ENCODE results near the gene DNMT1.
"Not testable (repeated sequence)": the region's sequence is repeated elsewhere in the genome, so short reads cannot be mapped to it uniquely, and the experiment has no call there.

DNMT1 gene

DNA sequence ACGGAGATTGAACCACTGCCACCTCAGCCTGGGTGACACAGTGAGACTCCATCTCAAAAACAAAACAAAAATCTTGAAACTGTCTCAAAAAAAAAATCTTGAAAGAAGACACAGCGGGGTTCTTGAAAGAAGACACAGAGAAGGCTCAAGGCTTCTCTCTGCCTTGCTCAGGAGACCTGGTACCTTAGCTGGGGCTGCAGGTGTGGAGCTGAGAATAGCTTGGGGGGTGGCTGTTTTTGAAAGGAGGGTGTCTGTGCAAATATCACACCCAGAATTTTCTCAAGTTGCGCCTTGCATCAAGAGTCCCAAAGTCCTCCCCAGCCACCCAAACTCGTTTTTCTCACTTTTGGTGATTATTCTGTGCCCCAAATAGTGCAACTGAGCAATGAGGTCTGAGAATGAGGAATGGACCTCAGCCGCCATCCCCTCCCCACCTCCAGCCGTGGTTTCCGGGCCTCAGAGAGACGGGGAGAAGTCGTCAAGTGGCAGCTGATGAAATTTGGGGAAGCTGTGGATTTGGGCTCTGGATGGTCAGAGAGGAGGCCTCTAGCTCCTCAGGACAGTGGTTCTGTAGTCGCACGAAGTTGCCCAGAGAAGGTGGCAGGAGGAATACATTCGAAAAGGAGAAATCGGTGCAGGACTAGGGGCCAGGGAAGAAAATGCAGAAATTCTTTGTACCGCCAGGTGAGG is 27.6 kb upstream of the DNMT1 start:
- in situ Hi-C loops (cut with MboI; ENCODE audit: low sequenced_read_pairs): no loop called here

DNA sequence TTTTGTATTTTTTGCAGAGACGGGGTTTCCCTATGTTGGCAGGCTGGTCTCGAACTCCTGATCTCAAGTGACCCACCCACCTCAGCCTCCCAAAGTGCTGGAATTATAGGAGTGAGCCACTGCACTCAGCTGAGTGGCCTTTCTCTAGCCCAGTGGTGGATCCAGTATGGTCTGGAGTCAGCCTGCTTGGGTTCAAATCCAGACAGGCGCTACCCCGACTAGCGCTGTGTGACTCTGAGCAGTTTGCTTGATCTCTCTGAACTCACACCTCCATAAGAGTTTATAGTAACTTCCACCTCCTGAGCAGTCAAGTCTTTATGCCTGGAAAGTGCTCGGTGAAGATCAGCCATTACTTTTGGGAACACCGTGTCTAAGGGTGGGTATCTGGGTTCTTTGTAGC is 25.9 kb upstream of the DNMT1 start:
- in situ Hi-C loops (cut with MboI; ENCODE audit: low sequenced_read_pairs): no loop called here

DNA sequence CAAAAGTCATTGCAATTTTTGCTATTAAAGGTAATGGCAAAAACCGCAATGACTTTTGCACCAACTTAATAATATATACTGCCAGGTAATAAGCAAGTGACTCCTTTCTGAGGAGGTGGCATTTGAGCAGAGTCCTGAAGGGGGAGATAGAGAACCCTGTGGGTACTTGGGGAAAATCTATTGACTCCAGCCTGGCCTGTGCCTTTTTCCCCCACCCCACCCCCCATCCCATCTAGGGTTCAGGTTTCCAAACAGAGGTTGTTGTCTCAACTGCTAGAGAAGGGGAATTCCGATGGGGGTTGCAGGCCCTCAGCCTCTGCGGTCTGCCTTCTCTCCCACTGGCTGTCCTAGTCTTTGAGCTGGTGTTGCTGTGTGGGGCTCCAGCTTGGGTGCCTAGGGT is 24.9 kb upstream of the DNMT1 start:
- in situ Hi-C loops (cut with MboI; ENCODE audit: low sequenced_read_pairs): no loop called here

DNA sequence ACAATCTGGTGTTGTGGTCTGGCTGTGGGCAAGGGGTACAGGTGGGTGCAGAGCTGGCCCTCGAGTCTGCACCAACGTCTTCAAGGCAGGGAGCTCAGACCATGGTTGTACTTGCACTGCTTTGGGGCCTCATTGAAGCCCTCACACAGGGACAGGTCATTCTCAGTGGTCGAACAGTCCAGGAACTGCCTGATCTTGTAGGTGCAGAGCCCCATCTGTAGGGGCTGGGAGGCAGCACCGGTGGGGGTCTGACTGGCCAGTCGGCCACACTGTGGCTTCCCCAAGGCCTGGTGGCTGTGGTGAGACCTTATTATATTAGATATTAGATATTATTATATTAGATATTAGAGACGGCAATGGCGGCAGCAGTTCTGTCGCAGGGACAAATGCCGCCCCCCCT is 22.3 kb upstream of the DNMT1 start:
- in situ Hi-C loops (cut with MboI; ENCODE audit: low sequenced_read_pairs): no loop called here

DNA sequence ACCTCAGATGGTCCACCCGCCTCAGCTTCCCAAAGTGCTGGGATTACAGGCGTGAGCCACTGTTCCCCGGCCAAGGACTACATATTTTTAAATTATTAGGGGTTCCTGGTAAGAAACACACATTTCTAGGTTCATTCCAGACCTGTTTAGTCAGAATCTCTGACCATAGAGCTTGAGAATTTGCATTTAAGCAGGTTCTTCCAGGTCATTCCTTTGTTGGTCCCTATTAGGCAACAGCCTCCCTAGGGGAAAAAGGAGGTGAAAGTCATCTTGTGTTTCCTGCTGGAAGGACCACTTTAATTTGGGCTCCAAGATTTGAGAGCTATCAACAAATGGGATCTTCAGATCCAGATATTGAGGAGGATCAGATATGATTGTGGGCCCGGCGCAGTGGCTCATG is 20.0 kb upstream of the DNMT1 start:
- in situ Hi-C loops (cut with MboI; ENCODE audit: low sequenced_read_pairs): no loop called here

DNA sequence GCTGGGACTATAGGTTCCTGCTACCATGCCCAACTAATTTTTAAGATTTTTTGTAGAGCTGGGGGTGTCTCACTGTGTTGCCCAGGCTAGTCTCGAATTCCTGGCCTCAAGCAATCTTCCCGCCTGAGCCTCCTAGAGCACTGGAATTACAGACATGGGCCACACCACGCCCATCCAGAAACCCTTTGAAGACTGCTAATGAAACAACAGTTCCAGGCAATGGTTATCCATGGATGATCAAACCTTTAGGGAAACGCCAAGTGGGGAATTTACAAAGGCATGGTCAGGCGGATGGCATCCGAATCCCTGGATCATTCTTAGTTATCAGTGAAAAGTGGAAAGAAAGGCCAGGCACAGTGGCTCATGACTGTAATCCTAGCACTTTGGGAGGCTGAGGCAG is 16.9 kb upstream of the DNMT1 start:
- in situ Hi-C loops (cut with MboI; ENCODE audit: low sequenced_read_pairs): no loop called here

DNA sequence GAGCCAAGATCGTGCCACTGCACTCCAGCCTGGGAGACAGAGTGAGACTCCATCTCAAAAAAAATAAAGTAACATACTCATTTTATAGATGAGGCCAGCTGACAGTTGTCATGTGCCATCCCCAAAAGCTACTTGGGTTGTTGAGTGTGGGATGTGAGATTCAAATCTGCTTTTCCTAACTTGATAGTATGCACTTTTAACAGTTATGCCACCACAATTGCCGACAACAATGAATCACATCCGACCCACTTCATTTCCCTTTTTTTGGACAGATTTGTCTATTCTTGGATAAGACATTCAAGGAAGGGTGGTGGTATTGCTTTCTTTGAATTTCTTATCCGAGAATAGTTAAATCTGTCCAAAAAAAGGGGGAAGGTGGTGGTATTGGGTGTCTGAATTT is 16.3 kb upstream of the DNMT1 start:
- in situ Hi-C loops (cut with MboI; ENCODE audit: low sequenced_read_pairs): no loop called here

DNA sequence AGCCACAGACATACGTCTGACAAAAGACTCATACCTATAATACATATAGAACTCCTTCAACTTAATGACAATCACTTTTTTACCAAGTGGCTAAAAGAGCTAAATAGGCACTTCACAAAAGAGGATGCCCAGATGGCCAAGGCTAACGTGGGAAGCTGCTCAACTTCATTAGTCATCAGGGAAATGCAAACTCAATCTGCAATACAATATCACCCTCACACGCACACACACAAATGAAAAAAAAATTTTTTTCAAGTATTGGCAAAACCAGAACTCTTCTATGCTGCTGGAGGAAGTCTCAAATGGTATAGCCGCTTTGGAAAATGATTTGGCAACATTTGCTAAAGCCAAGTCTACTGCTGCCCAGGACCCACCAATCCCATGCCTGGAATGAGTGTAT is 14.6 kb upstream of the DNMT1 start:
- in situ Hi-C loops (cut with MboI; ENCODE audit: low sequenced_read_pairs): no loop called here

DNA sequence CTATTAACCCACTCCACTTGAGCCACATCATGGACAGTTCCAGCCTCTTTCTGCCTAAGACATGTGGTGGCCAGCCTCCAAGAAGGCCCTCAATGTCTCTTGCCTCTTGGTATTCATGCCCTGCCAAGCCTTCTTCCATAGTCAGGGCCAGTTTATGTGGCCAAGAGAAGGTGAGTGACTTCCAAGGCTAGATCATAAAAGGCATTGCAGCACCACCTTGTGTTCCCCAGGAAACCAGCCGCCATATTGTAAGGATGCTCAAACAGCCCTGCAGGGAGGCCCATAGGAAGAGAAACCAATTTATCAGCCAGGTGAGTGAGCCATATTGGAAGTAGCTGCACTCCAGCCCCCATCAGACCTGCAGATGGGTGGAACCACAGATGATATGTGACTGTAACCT is 12.3 kb upstream of the DNMT1 start:
- in situ Hi-C loops (cut with MboI; ENCODE audit: low sequenced_read_pairs): no loop called here

DNA sequence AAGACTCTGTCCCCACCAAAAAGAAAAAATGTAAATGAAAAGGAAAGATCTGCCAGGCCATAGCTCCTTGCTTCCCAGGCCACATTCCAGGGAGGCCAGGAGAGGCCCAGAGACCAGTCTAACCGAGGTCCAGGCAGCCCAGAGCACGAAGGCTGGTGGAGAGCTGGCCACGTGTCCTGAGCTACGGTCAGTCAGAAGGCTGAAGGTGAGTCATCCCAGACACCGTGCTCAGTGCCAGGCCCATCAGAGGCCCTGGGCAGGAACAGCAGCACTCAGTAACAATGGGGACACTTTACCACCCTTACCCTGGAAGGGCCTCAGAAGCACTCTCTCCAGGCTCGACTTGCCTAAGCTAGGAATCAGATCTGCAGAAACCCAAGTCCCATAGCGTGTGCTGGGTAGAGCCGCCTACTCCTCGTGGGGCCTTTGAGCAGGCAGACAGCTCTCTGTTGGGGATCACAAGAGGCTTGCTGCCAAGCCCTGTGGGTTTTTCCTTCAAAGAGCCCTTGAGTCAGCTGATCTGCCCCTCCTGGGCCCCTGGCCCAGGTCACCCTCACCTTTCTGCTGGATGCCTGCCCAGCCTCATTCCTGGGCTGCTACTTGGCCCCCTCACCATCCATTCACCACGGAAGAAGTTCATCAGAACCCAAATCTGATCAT is 11.6 kb upstream of the DNMT1 start:
- in situ Hi-C loops (cut with MboI; ENCODE audit: low sequenced_read_pairs): no loop called here

DNA sequence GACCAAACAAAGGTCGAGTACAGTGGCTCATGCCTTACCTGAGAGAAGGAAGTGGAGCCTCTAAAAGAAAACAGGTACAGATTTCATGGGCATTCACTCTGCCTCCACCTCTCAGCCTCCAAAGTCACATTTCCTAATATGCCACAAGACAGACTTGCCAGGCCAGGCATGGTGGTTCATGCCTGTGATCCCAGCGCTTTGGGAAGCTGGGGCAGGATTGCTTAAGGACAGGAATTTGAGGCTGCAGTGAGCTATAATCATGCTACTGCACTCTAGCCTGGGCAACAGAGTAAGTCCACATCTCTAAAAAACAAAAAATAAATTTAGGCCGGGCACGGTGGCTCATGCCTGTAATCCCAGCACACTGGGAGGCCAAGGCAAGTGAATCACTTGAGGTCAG is 10.9 kb upstream of the DNMT1 start:
- in situ Hi-C loops (cut with MboI; ENCODE audit: low sequenced_read_pairs): no loop called here

DNA sequence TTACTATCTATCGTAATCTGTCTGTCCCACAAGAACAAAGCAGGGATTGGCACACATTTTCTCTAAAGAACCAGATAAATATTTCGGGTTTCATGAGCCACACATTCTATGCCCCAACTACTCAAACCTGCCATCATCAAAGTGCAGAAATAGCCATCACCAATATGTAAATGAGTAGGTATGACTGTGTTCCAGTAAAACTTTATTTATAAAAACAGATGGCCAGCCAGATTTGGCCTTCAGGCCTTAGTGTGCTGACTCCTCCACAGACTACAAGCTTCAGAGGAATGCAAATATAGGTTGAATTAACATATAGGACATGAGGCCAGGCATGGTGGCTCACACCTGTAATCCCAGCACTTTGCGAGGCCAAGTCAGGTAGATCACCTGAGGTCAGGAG is 8.9 kb upstream of the DNMT1 start:
- in situ Hi-C loops (cut with MboI; ENCODE audit: low sequenced_read_pairs): no loop called here

DNA sequence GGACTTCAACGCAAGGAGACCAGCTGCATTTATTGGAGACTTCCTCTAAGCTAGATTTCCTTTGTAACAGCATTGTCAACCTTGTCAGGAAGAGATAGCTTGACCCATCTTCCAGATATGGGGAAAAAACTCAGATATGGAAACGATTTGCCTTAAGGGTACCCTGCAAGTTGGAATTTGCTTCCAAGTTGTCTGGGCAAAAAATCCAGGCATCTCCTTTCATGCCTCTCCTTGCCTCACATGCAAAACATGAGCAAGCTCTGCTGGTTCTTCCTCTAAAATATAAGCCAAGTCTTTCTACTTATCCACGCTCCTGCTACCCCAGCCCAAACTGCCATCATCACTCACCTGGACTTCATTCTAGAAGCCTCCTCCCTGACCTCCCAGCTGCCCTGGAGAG is 6.4 kb upstream of the DNMT1 start:
- in situ Hi-C loops (cut with MboI; ENCODE audit: low sequenced_read_pairs): no loop called here

DNA sequence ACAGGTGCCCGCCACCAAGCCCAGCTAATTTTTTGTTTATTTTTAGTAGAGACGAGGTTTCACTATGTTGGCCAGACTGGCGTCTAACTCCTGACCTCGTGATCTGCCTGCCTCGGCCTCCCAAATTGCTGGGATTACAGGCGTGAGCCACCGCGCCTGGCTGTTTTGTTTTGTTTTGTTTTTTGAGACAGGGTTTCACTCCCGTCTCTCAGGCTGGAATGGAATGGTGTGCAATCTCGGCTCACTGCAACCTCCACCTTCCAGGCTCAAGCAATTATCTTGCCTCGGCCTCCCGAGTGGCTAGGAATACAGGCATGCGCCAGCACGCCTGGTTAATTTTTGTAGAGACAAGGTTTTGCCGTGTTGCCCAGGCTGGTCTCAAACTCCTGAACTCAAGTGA is 5.3 kb upstream of the DNMT1 start:
- in situ Hi-C loops (cut with MboI; ENCODE audit: low sequenced_read_pairs): not testable (repeated sequence)

DNA sequence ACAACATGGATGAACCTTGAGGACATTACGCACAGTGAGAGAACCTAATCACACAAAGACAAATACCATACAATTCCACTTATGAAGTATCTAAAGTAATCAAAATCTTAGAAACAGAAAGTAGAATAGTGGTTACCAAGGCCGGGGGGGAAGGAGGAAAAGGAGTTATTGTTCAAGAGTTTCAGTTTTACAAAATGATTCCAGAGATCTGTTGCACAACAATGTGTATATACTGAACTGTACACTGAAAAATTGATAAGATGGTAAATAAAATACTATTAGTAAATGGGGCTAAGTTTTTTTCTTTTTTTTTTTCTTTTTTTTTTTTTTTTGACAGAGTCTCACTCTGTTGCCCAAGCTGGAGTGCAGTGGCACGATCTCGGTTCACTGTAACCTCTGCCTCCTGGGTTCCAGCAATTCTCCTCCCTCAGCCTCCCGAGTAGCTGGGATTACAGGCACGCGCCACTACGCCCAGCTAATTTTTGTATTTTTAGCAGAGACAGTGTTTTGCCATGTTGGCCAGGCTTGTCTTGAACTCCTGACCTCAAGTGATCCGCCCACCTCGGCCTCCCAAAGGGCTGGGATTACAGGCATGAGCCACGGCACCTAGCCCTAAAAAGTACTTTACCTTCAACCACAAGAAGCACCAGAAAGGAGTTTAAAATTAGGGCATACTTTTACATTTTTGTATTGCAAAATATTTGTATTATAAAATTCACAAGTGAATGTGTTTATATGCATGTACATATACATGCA is 4.3 kb upstream of the DNMT1 start:
- in situ Hi-C loops (cut with MboI; ENCODE audit: low sequenced_read_pairs): not testable (repeated sequence)

DNA sequence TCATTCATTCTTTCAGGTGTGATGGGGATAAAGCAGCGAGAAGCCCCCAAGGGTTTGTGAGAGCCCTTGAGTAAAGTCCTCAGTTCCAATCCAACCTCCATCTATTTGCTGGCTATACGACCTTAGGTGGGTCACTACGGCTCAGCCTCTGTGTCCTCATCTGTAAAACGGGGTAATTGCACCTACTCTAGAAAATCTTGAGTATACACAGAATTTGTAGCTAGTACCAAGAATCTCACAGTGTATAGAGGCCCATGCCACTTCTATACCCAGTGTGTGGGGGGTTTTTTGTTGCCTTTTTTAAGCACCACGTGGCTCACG is 406 bp upstream of the DNMT1 start:
- in situ Hi-C loops (cut with MboI; ENCODE audit: low sequenced_read_pairs): no loop called here

DNA sequence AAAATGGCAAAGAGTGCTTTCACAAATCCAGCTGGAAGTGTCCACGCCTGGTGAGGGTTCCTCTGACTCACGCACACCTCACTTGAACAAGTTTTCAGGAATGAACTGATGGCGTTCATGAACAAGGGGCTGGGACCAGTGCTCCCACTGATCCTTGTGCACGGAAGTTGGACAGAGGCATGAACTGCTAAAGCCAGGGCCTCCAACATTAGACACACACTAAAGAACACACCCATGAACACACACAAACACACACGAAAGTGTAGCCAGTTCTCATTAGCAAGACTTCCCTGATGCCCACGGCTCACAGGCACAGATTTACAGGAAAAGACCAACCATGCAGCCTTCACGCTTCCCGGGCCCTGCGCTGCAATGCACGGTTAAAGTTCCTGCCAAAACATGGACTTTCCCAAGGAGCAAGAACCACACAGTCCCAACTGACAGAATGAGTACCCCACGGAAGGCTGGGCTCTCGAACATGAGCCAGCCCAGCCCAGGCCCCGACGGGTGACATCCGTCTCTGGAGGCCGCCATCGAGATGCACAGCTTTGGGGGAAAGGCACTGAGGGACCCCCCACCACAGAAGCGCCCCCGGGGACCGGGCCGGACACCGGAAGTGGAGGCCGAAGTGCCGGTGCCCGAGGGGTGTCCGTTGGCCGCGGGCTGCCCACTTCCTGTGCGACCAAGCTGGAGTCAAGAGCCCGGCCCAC is 808 bp downstream of the DNMT1 start:
- in situ Hi-C loops (cut with MboI; ENCODE audit: low sequenced_read_pairs): no loop called here

DNA sequence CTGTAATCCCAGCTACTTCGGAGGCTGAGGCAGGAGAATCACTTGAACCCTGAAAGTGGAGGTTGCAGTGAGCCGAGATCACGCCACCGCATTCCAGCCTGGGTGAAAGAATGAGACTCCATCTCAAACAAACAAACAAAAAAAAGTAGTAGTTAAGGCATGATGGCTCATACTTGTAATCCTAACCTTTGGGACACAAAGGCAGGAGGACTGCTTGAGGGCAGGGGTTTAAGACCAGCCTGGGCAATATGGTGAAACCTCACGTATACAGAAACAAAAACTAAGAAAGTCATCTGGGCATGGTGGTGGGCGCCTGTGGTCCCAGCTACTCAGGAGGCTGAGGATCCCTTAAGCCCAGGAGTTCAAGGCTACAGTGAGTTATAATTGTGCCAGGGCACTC is 1.8 kb downstream of the DNMT1 start:
- in situ Hi-C loops (cut with MboI; ENCODE audit: low sequenced_read_pairs): no loop called here

DNA sequence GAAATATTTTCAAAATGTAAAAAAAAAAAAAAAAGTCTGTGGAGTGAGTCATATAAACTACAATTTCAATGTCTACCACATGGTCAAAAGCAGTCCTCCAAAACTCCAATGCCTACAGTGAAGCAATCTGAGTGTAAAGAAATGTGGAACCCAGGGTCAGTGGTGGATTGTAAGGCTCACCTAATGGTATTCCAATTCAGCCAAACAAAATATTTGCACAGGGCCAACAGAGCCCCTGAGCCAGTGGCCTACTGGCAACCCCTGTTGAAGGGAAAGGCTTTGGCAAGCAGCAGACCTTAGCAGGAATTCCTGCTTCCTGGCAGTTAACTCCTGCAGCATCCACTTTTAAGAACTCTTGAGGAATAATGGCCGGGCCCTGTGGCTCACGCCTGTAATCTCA is 3.4 kb downstream of the DNMT1 start:
- in situ Hi-C loops (cut with MboI; ENCODE audit: low sequenced_read_pairs): no loop called here

DNA sequence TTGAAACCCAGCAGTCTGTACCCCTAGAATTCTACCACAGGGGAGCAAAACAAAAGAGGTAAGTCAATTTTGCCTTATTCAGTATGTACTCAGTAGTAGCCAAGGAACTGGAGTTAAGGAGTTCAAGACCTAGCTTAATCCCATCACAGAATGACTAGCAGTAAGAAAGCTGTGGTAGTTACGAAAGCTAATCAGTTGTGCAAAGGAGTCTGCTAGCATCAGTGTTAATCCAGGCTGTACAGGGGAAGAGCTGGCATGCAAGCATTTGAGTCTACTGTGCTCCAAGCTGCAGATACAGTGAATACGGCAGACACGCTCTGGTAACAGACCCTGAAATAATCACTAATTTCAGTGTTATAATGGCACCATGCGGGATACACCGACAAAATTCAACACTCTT is 4.7 kb downstream of the DNMT1 start:
- in situ Hi-C loops (cut with MboI; ENCODE audit: low sequenced_read_pairs): no loop called here

DNA sequence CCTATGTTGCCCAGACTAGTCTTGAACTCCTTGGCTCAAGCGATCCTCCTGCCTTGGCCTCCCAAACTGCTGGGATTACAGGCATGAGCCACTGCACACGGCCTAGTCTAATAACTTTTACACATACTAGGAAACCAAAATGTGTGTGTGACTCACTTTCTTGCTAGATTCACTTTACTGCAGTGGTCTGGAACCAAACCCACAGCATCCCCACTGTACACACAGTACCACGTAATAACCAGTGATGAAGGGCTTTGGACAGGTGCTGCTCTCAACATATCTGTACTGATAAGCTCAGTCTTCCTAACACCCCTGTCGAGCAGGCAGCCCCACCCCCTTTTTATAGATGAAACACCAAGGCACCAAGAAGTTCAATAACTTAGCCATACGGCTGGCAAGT is 5.1 kb downstream of the DNMT1 start:
- in situ Hi-C loops (cut with MboI; ENCODE audit: low sequenced_read_pairs): no loop called here

DNA sequence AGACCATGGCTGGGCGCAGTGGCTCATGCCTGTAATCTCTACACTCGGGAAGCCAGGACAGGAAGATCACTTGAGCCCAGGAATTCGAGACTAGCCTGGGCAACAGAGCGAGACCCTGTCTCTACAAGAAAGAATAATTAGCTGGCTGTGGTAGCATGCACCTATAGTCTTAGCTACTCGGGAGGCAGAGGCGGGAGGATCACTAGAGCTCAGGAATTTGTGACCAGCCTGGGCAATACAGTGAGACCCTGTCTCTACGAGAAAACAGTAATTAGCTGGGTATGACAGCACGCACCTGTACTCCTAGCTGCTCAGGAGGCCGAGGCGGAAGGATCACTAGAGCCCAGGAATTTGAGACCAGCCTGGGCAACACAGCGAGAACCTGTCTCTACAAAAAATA is 7.4 kb downstream of the DNMT1 start:
- in situ Hi-C loops (cut with MboI; ENCODE audit: low sequenced_read_pairs): no loop called here

Measured in HL-60/S4 (cell line).